Measurements from ENCODE around the gene NPR3. TPM values are rescaled to one million over a fixed set of nuclear protein-coding genes. Genes with fewer than 3 reads are reported as not detected.

NPR3 gene
- total RNA-seq, 2 donors from 2014 or later: 0.20 to 0.82 TPM

DNA sequence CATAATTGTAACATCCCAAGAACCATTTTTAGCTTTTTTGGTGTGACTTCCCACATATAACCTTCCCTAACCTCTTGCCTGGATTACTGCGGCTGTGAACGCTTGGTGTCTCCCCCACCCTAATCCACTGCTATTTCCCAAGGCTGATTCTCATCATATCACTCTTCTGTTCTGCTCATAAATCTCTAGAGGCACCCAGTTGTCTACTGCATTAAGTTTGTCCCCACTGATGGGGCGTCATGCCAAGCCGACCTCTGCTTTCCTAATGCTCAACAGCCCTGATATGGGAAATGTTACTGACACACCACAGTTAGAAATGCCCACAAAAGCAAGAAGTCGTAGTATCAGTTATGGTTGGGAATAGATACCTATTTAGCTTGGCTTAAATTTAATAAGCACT lies 24.4 kb downstream of the NPR3 start:
- peaks cover 3% of the 10 kb centered on the region for H3K9me3 Mint-ChIP-seq
- 85 to 94% methylated on average over 4 to 5 of the region's 5 CpGs for WGBS, 2 experiments (ENCODE audit: insufficient coverage in 1 of 2, insufficient read length in 1 of 2)
- no peak for DNase-seq
- Histone ChIP-seq H3K9me3 (ENCODE audit: control insufficient read depth, low read length) (no peaks in the 10 kb centered on the region), H3K4me1 (ENCODE audit: control insufficient read depth, insufficient read depth, low read length) (no peaks in the 10 kb centered on the region), H3K27me3 (ENCODE audit: control insufficient read depth, insufficient read depth, low read length, poor library complexity, severe bottlenecking) (no peaks in the 10 kb centered on the region), H3K36me3 (ENCODE audit: control insufficient read depth, insufficient read depth, low read length) (no peaks in the 10 kb centered on the region), H3K27ac (ENCODE audit: low read depth, low read length) (no peak overlapping the region), H3K4me3 (ENCODE audit: low read length) (no peak overlapping the region), H3K9ac (ENCODE audit: extremely low read depth, low read length, poor library complexity, severe bottlenecking) (no peak overlapping the region)
- TF ChIP-seq, protein P1, sequence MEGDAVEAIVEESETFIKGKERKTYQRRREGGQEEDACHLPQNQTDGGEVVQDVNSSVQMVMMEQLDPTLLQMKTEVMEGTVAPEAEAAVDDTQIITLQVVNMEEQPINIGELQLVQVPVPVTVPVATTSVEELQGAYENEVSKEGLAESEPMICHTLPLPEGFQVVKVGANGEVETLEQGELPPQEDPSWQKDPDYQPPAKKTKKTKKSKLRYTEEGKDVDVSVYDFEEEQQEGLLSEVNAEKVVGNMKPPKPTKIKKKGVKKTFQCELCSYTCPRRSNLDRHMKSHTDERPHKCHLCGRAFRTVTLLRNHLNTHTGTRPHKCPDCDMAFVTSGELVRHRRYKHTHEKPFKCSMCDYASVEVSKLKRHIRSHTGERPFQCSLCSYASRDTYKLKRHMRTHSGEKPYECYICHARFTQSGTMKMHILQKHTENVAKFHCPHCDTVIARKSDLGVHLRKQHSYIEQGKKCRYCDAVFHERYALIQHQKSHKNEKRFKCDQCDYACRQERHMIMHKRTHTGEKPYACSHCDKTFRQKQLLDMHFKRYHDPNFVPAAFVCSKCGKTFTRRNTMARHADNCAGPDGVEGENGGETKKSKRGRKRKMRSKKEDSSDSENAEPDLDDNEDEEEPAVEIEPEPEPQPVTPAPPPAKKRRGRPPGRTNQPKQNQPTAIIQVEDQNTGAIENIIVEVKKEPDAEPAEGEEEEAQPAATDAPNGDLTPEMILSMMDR (conservative IDR thresholded peaks at IDR 0.05): no peak
- no peaks in the 10 kb centered on the region for H3K4me1 Mint-ChIP-seq
- no peak overlapping the region for H3K4me3 Mint-ChIP-seq
- H3K36me3 Mint-ChIP-seq (ENCODE audit: low read depth): no peaks in the 10 kb centered on the region
- no peak overlapping the region for H3K27ac Mint-ChIP-seq
- no peaks in the 10 kb centered on the region for H3K27me3 Mint-ChIP-seq (ENCODE audit: insufficient read depth)

DNA sequence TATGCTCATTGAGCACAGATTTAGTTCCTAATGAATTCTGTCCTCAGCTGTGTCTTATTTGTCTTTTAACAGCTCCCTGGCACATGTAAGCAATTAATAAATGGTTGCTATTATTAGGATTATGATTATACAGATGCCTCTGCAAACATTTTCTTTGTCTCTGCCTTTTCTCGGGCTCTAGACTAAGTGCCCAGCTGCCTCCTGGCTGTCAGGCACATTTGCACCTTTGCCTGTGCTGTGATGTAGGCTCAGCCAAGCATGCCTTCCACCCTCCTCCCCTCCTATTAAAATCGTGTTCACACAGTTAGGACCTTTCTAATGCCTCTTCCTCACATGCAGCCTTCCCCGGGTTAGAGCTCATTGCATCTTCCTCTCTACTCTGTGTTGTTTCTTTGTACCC lies 25.7 kb downstream of the NPR3 start:
- H3K27ac Mint-ChIP-seq: no peak overlapping the region
- Histone ChIP-seq H3K9me3 (ENCODE audit: control insufficient read depth, low read length) (no peaks in the 10 kb centered on the region), H3K9ac (ENCODE audit: extremely low read depth, low read length, poor library complexity, severe bottlenecking) (no peak overlapping the region), H3K4me1 (ENCODE audit: control insufficient read depth, insufficient read depth, low read length) (no peaks in the 10 kb centered on the region), H3K36me3 (ENCODE audit: control insufficient read depth, insufficient read depth, low read length) (no peaks in the 10 kb centered on the region), H3K27me3 (ENCODE audit: control insufficient read depth, insufficient read depth, low read length, poor library complexity, severe bottlenecking) (no peaks in the 10 kb centered on the region), H3K27ac (ENCODE audit: low read depth, low read length) (no peak overlapping the region), H3K4me3 (ENCODE audit: low read length) (no peak overlapping the region)
- peaks cover 3% of the 10 kb centered on the region for H3K9me3 Mint-ChIP-seq
- DNase-seq: no peak
- 79 to 85% methylated on average over 2 to 3 of the region's 3 CpGs for WGBS, 2 experiments (ENCODE audit: insufficient coverage in 1 of 2, insufficient read length in 1 of 2)
- H3K4me3 Mint-ChIP-seq: no peak overlapping the region
- H3K27me3 Mint-ChIP-seq (ENCODE audit: insufficient read depth): no peaks in the 10 kb centered on the region
- no peaks in the 10 kb centered on the region for H3K36me3 Mint-ChIP-seq (ENCODE audit: low read depth)
- no peaks in the 10 kb centered on the region for H3K4me1 Mint-ChIP-seq
- TF ChIP-seq, protein P1 (conservative IDR thresholded peaks at IDR 0.05): no peak

DNA sequence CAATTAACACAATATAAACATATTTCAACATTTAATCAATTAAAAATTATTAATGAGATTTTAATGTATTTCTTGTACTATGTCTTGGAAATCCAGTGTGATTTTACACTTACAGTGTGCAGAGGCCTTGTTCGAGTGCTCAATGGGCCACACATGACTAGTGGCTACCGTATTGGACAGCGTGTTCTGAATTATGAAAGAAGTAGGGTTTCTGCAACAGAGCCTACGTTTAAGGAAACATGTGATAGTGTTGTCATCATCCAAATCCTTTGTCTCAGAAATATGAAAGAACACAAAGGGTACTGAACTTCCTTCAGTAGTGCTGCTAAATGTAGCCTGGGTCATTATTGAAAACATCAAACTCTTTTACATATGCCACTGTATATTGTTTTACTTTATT lies 29.5 kb downstream of the NPR3 start:
- Histone ChIP-seq H3K4me1 (ENCODE audit: control insufficient read depth, insufficient read depth, low read length) (no peaks in the 10 kb centered on the region), H3K36me3 (ENCODE audit: control insufficient read depth, insufficient read depth, low read length) (no peaks in the 10 kb centered on the region), H3K27ac (ENCODE audit: low read depth, low read length) (no peak overlapping the region), H3K4me3 (ENCODE audit: low read length) (no peak overlapping the region), H3K9ac (ENCODE audit: extremely low read depth, low read length, poor library complexity, severe bottlenecking) (no peak overlapping the region), H3K27me3 (ENCODE audit: control insufficient read depth, insufficient read depth, low read length, poor library complexity, severe bottlenecking) (no peaks in the 10 kb centered on the region), H3K9me3 (ENCODE audit: control insufficient read depth, low read length) (no peaks in the 10 kb centered on the region)
- DNase-seq: no peak
- H3K4me1 Mint-ChIP-seq: no peaks in the 10 kb centered on the region
- H3K9me3 Mint-ChIP-seq: no peaks in the 10 kb centered on the region
- H3K36me3 Mint-ChIP-seq (ENCODE audit: low read depth): no peaks in the 10 kb centered on the region
- no peak overlapping the region for H3K27ac Mint-ChIP-seq
- TF ChIP-seq, protein P1 (conservative IDR thresholded peaks at IDR 0.05): no peak
- peaks cover 3% of the 10 kb centered on the region for H3K27me3 Mint-ChIP-seq (ENCODE audit: insufficient read depth)
- no peak overlapping the region for H3K4me3 Mint-ChIP-seq
- 90 to 100% methylated on average over 2 to 4 of the region's 4 CpGs for WGBS, 2 experiments (ENCODE audit: insufficient coverage in 1 of 2, insufficient read length in 1 of 2)

Data from endodermal cell (in vitro differentiated cells).